KMS-11 (cell line): ENCODE results near the gene ADAT1.

Source experiments
- H2AFZ ChIP-seq: fragments of 200-600 bp; sonication (generic); 2 replicates; pipeline ENCODE4 v1.6.1; 2016; ENCODE audit warnings: antibody characterized with exemption, mixed run types, low read depth
- H3K27ac ChIP-seq: fragments of 200-600 bp; sonication (generic); 2 replicates; pipeline ENCODE4 v1.6.1; 2016; ENCODE audit warnings: mild to moderate bottlenecking, mixed run types
- H3K27me3 ChIP-seq: fragments of 200-600 bp; sonication (generic); 2 replicates; pipeline ENCODE4 v1.6.1; 2017; ENCODE audit warnings: mild to moderate bottlenecking, low read depth, mixed run types, moderate library complexity; ENCODE audit not compliant: insufficient read depth
- H3K36me3 ChIP-seq: fragments of 200-600 bp; sonication (generic); 2 replicates; pipeline ENCODE4 v1.6.1; 2017; ENCODE audit warnings: mild to moderate bottlenecking, mixed run types; ENCODE audit not compliant: insufficient read depth
- H3K4me1 ChIP-seq: fragments of 200-600 bp; sonication (generic); 2 replicates; pipeline ENCODE4 v1.6.1; 2016; ENCODE audit warnings: mild to moderate bottlenecking, low read depth, mixed run types; ENCODE audit not compliant: poor library complexity, severe bottlenecking
- H3K4me2 ChIP-seq: fragments of 200-600 bp; sonication (generic); 2 replicates; pipeline ENCODE4 v1.7.0; 2016; ENCODE audit warnings: mild to moderate bottlenecking, mixed run types
- H3K4me3 ChIP-seq: fragments of 200-600 bp; sonication (generic); IDR thresholded peaks from 2 replicates; pipeline ENCODE4 v1.6.1; 2017; ENCODE audit warnings: low read depth, low read length, mixed read lengths; ENCODE audit not compliant: insufficient read depth
- H3K79me2 ChIP-seq: fragments of 200-600 bp; sonication (generic); 2 replicates; pipeline ENCODE4 v1.6.1; 2016; ENCODE audit warnings: low read depth, mixed run types; ENCODE audit not compliant: insufficient read depth
- H3K9ac ChIP-seq: fragments of 200-600 bp; sonication (generic); 2 replicates; pipeline ENCODE4 v1.6.1; 2016; ENCODE audit warnings: mild to moderate bottlenecking, mixed run types
- H4K20me1 ChIP-seq: fragments of 200-600 bp; sonication (generic); 2 replicates; pipeline ENCODE4 v1.6.1; 2016; ENCODE audit warnings: mild to moderate bottlenecking, mixed run types; ENCODE audit not compliant: insufficient read depth
- TF ChIP-seq, protein P1 (sequence below): fragments of 200-600 bp; sonication (generic); conservative IDR thresholded peaks from 2 replicates; pipeline ENCODE4 v1.6.1; 2017; ENCODE audit warnings: low read depth, mild to moderate bottlenecking, antibody characterized with exemption, low read length, moderate library complexity, mixed read lengths

ADAT1 gene

DNA sequence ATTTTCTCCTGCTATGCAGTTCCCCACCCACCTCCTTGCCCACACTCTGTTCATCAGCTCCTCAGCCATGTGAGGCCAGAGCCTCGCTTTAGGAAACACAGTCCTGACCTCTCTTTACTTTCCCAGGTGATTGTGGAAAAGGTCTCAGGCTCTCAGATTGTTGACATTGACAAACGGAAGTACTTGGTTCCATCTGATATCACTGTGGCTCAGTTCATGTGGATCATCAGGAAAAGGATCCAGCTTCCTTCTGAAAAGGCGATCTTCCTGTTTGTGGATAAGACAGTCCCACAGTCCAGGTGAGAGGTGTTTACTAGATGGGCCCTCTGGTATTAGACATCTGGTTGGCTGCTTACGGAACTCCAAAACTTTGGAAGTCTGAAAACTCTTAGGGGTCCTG, 55.2 kb downstream of the ADAT1 start:
- Histone ChIP-seq H3K36me3 (peaks cover 11% of the 10 kb centered on the region; the same call in 1 of the 2 replicates), H3K79me2 (peaks cover 19% of the 10 kb centered on the region; the same call in 1 of the 2 replicates)

DNA sequence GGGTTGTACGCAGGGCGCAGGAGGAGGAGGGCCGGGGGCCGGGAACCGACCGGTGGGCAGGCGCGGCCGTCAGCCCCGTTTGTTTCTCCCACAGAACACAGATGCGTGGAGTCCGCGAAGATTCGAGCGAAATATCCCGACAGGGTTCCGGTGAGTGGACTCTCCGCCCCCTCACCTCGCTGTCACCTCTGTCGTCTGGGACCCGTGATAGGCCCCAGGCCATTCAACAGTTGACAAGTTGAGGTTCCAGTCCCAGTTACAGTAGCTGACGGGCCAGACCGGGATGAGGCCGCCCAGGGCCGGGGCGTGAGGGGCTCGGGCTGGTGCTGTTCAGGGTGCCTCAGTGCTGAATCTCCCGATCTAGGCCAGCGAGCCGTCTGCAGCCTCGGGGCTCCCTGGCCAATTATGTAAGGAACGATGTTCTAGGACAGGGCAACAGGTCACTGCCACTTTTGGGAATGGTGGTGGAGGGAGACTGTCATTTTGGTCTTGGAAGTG, 56.3 kb downstream of the ADAT1 start:
- no peaks in the 10 kb centered on the region for H3K27me3 ChIP-seq
- peak overlapping the region; percentile 45; the same call in 1 of the 2 replicates for H3K9ac ChIP-seq
- peak overlapping the region; percentile 86 for H3K4me2 ChIP-seq
- peak overlapping the region; percentile 32 for H3K4me3 ChIP-seq
- peaks cover 11% of the 10 kb centered on the region; the same call in 1 of the 2 replicates for H3K36me3 ChIP-seq
- TF ChIP-seq, protein P1, sequence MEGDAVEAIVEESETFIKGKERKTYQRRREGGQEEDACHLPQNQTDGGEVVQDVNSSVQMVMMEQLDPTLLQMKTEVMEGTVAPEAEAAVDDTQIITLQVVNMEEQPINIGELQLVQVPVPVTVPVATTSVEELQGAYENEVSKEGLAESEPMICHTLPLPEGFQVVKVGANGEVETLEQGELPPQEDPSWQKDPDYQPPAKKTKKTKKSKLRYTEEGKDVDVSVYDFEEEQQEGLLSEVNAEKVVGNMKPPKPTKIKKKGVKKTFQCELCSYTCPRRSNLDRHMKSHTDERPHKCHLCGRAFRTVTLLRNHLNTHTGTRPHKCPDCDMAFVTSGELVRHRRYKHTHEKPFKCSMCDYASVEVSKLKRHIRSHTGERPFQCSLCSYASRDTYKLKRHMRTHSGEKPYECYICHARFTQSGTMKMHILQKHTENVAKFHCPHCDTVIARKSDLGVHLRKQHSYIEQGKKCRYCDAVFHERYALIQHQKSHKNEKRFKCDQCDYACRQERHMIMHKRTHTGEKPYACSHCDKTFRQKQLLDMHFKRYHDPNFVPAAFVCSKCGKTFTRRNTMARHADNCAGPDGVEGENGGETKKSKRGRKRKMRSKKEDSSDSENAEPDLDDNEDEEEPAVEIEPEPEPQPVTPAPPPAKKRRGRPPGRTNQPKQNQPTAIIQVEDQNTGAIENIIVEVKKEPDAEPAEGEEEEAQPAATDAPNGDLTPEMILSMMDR = no peak
- peaks cover 19% of the 10 kb centered on the region; the same call in 1 of the 2 replicates for H3K79me2 ChIP-seq
- H3K27ac ChIP-seq = no peak overlapping the region
- peaks cover 14% of the 10 kb centered on the region for H3K4me1 ChIP-seq
- H2AFZ ChIP-seq = peak overlapping the region; percentile 91
- no peaks in the 10 kb centered on the region for H4K20me1 ChIP-seq

More for the DNA sequence above, 55.2 kb downstream of the ADAT1 start:
- Histone ChIP-seq H2AFZ (no peak overlapping the region), H3K27me3 (no peaks in the 10 kb centered on the region), H3K9ac (no peak overlapping the region), H3K4me3 (no peak overlapping the region), H3K27ac (no peak overlapping the region), H3K4me1 (peaks cover 14% of the 10 kb centered on the region), H3K4me2 (no peak overlapping the region), H4K20me1 (no peaks in the 10 kb centered on the region)
- TF ChIP-seq, protein P1 = no peak

DNA sequence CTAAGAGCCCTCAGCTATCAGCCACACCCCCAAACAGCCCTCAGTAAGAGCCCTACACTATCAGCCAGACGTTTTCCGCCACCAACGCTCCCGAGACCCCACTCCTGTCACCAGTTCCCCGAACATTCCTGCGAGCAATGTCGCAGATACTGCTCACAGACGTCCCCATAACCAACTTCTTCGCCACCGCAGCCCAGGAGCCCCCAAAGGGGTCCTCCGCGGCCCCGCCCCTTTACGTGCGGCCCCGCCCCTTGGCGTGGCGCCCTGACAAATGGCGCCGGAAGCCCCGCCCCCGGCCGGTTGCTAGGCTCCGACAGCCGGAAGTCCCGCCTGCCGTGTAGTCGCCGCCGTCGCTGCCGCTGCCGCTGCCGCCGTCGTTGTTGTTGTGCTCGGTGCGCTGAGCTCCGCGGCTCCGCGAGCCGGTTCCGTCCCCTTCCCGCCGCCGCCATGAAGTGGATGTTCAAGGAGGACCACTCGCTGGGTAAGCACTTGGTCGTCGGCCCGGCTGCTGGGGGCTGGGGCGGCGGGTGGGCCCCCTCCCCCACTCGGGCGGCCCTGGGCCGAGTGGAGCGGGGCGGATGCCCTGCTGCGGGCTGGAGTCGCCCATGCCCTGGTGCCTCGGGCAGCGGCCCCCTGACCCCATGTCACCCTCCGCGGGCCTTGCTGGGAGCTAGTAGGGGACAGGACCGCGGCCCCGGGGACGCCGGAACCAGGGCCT, 56.9 kb downstream of the ADAT1 start, which contains the start of gene GABARAPL2:
Gene GABARAPL2, plus strand, starts transcription at position 340 of the 718 bp plus-strand sequence. Its CDS starts 108 bp downstream, at position 448.
- Histone ChIP-seq H3K79me2 (peaks cover 19% of the 10 kb centered on the region; the same call in 1 of the 2 replicates), H3K27ac (no peak within 1 kb of the TSS), H3K36me3 (peaks cover 10% of the 10 kb centered on the region; the same call in 1 of the 2 replicates), H3K9ac (peak within 1 kb of the TSS; percentile 45; the same call in 1 of the 2 replicates), H3K27me3 (no peaks in the 10 kb centered on the region), H3K4me1 (peaks cover 14% of the 10 kb centered on the region), H4K20me1 (no peaks in the 10 kb centered on the region), H3K4me3 (peak within 1 kb of the TSS; percentile 32), H3K4me2 (peak within 1 kb of the TSS; percentile 93), H2AFZ (peak within 1 kb of the TSS; percentile 91)
- TF ChIP-seq, protein P1 = no peak

DNA sequence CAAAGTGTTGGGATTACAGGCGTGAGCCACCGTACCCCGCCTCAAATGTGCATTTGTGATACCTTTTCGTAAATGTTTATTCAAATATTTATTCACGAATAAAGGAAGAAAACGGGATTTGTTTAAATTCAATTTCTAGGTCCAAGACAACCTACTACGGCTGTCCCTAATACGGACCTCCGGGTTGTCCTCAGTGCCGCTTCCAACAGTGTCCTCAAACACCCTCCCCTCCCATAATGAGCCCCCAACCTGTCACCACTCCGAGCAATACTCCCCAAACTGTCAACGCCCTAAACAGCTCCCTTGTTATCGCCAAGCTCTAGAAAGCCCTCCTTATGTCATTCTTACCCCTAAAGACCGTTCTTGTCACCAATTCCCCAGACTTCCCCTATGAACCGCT, 57.4 kb downstream of the ADAT1 start:
- TF ChIP-seq, protein P1 = no peak
- Histone ChIP-seq H3K9ac (peak overlapping the region; percentile 45; the same call in 1 of the 2 replicates), H3K27ac (no peak overlapping the region)

More for the DNA sequence above, 57.4 kb downstream of the ADAT1 start:
- Histone ChIP-seq H3K4me2 (peak overlapping the region; percentile 93), H3K79me2 (peaks cover 19% of the 10 kb centered on the region; the same call in 1 of the 2 replicates), H2AFZ (peak overlapping the region; percentile 91), H4K20me1 (no peaks in the 10 kb centered on the region), H3K4me1 (peaks cover 14% of the 10 kb centered on the region), H3K27me3 (no peaks in the 10 kb centered on the region), H3K4me3 (peak overlapping the region; percentile 32), H3K36me3 (peaks cover 9% of the 10 kb centered on the region; the same call in 1 of the 2 replicates)
